PC-3 (cell line): ENCODE results near the gene INS.

Experiments
- EZH2 ChIP-seq: fragments of 300-600 bp; sonication (generic); IDR thresholded peaks from one replicate; pipeline ENCODE4 v1.6.1; 2017; ENCODE audit warnings: antibody characterized with exemption, mild to moderate bottlenecking, low read length; ENCODE audit not compliant: unreplicated experiment
- EZH2phosphoT487 ChIP-seq: fragments of 300-600 bp; sonication (generic); IDR thresholded peaks from 2 replicates; pipeline ENCODE4 v1.6.1; 2018; ENCODE audit warnings: mild to moderate bottlenecking, antibody characterized with exemption, low read length, borderline replicate concordance
- TF ChIP-seq, protein P1 (sequence below): fragments of 300-600 bp; sonication (generic); conservative IDR thresholded peaks from 2 replicates; pipeline ENCODE4 v1.5.1; 2017; ENCODE audit warnings: antibody characterized with exemption, low read depth, mild to moderate bottlenecking, low read length

GRCh38 chr11:2139123-2139521 is 21.9 kb downstream of the INS start, which contains the start of gene IGF2:
- TF ChIP-seq, protein P1, sequence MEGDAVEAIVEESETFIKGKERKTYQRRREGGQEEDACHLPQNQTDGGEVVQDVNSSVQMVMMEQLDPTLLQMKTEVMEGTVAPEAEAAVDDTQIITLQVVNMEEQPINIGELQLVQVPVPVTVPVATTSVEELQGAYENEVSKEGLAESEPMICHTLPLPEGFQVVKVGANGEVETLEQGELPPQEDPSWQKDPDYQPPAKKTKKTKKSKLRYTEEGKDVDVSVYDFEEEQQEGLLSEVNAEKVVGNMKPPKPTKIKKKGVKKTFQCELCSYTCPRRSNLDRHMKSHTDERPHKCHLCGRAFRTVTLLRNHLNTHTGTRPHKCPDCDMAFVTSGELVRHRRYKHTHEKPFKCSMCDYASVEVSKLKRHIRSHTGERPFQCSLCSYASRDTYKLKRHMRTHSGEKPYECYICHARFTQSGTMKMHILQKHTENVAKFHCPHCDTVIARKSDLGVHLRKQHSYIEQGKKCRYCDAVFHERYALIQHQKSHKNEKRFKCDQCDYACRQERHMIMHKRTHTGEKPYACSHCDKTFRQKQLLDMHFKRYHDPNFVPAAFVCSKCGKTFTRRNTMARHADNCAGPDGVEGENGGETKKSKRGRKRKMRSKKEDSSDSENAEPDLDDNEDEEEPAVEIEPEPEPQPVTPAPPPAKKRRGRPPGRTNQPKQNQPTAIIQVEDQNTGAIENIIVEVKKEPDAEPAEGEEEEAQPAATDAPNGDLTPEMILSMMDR, result no peak
- TF ChIP-seq EZH2, result no peak
- TF ChIP-seq EZH2phosphoT487, result no peak
